Activated CD8-positive, alpha-beta memory T cell treated with anti-CD3 and anti-CD28 coated beads, Interleukin-2, amount 50 U/mL, for 1 hour (primary cell): Measurements from ENCODE around the gene PCDHB8.
"Not testable (repeated sequence)": the region's sequence is repeated elsewhere in the genome, so short reads cannot be mapped to it uniquely, and the experiment has no call there.

ENCODE experiments used
- DNase-seq: peaks from one replicate; pipeline ENCODE4 v3.0.0-alpha.2; 2020; ENCODE audit errors: extremely low read depth

Gene PCDHB8

GRCh38 chr5:141184117-141184855 is 6.7 kb downstream of the PCDHB8 start:
- DNase-seq = not testable (repeated sequence)

GRCh38 chr5:141186897-141187512 is 9.4 kb downstream of the PCDHB8 start, which contains the start of gene PCDHB9:
Gene PCDHB9, plus strand, starts transcription at chr5:141187161. Its CDS starts 158 bp downstream, at chr5:141187319.
- DNase-seq = no peak

- DNase-seq = not testable (repeated sequence)
Observed at GRCh38 chr5:141188682-141189081, 11.1 kb downstream of the PCDHB8 start.

GRCh38 chr5:141189131-141189530 is 11.5 kb downstream of the PCDHB8 start:
- not testable (repeated sequence) for DNase-seq

- DNase-seq = no peak
Observed at GRCh38 chr5:141192110-141192725, 14.6 kb downstream of the PCDHB8 start, which contains the start of gene PCDHB10. Gene PCDHB10, plus strand, starts transcription at chr5:141192353. Its CDS starts 200 bp downstream, at chr5:141192553.

- DNase-seq = not testable (repeated sequence)
Observed at GRCh38 chr5:141194332-141194731, 16.7 kb downstream of the PCDHB8 start.

- no peak for DNase-seq
Observed at GRCh38 chr5:141196363-141196762, 18.8 kb downstream of the PCDHB8 start.

- DNase-seq = no peak
Observed at GRCh38 chr5:141199359-141200235, 22.0 kb downstream of the PCDHB8 start, which contains the start of gene PCDHB11. Gene PCDHB11, plus strand, starts transcription at chr5:141199627. Its CDS starts 148 bp downstream, at chr5:141199775.

GRCh38 chr5:141201126-141201525 is 23.5 kb downstream of the PCDHB8 start:
- DNase-seq = not testable (repeated sequence)

GRCh38 chr5:141201646-141202045 is 24.1 kb downstream of the PCDHB8 start:
- not testable (repeated sequence) for DNase-seq

GRCh38 chr5:141208478-141208877 is 30.9 kb downstream of the PCDHB8 start, which contains the start of gene PCDHB12:
Gene PCDHB12, plus strand, starts transcription at chr5:141208719. Its CDS starts 189 bp downstream, at chr5:141208908.
- no peak for DNase-seq

GRCh38 chr5:141210281-141210680 is 32.7 kb downstream of the PCDHB8 start:
- not testable (repeated sequence) for DNase-seq

- DNase-seq = not testable (repeated sequence)
Observed at GRCh38 chr5:141210849-141211248, 33.3 kb downstream of the PCDHB8 start.

GRCh38 chr5:141213656-141214339 is 36.2 kb downstream of the PCDHB8 start, which contains the start of gene PCDHB13:
Gene PCDHB13, plus strand, starts transcription at chr5:141213919. Its CDS starts 205 bp downstream, at chr5:141214124.
- not testable (repeated sequence) for DNase-seq

- DNase-seq = not testable (repeated sequence)
Observed at GRCh38 chr5:141214583-141214982, 37.0 kb downstream of the PCDHB8 start.

GRCh38 chr5:141215504-141215903 is 37.9 kb downstream of the PCDHB8 start:
- DNase-seq = not testable (repeated sequence)

- not testable (repeated sequence) for DNase-seq
Observed at GRCh38 chr5:141216035-141216434, 38.4 kb downstream of the PCDHB8 start.

- no peak for DNase-seq
Observed at GRCh38 chr5:141223112-141223783, 45.7 kb downstream of the PCDHB8 start, which contains the start of gene PCDHB14. Gene PCDHB14, plus strand, starts transcription at chr5:141223343. Its CDS starts 163 bp downstream, at chr5:141223506.

- DNase-seq = not testable (repeated sequence)
Observed at GRCh38 chr5:141224844-141225243, 47.3 kb downstream of the PCDHB8 start.

GRCh38 chr5:141225421-141225820 is 47.8 kb downstream of the PCDHB8 start:
- DNase-seq = not testable (repeated sequence)
